Transverse colon (tissue), 4 donors: ENCODE results near the gene HAO1. TPM values are rescaled to one million over a fixed set of nuclear protein-coding genes. Genes with fewer than 3 reads are reported as not detected.
"Not testable (repeated sequence)": the region's sequence is repeated elsewhere in the genome, so short reads cannot be mapped to it uniquely, and the experiment has no call there.

ENCODE experiments used
- DNase-seq: peaks from one replicate; pipeline ENCODE4 v3.0.0-alpha.2; 2019
- H3K27ac ChIP-seq, 4 donors: fragments of 200-600 bp; sonication (generic); 2 replicates each; pipeline ENCODE4 v1.5.1; 2016 to 2018; ENCODE audit warnings: inconsistent platforms in 4 of 4
- H3K27me3 ChIP-seq: fragments of 200-600 bp; sonication (generic); 2 replicates; pipeline ENCODE4 v1.5.1; 2017; ENCODE audit warnings: inconsistent platforms
- H3K36me3 ChIP-seq, 4 donors: fragments of 200-600 bp; sonication (generic); 2 replicates each; pipeline ENCODE4 v1.5.1; 2017 to 2019; ENCODE audit warnings: inconsistent platforms in 4 of 4
- H3K4me1 ChIP-seq, 4 donors: fragments of 200-600 bp; sonication (generic); 2 replicates each; pipeline ENCODE4 v1.5.1; 2017 to 2020; ENCODE audit warnings: inconsistent platforms in 4 of 4
- H3K4me3 ChIP-seq, 4 donors: fragments of 200-600 bp; sonication (generic); 1 replicate in 1 of 4; 2 replicates in 3 of 4; pipeline versions ENCODE4 v1.5.1 to v1.6.1; 2017 to 2019; ENCODE audit warnings: inconsistent platforms in 4 of 4
- H3K9me3 ChIP-seq, 2 donors: fragments of 200-600 bp; sonication (generic); 2 replicates each; pipeline ENCODE4 v1.5.1; 2017 to 2019; ENCODE audit warnings: inconsistent platforms in 2 of 2
- CTCF ChIP-seq, 5 experiments: fragments of 200-600 bp in 3 of 5; fragments of 450-650 bp in 2 of 5; sonication (generic) in 3 of 5; IDR thresholded peaks; 1 replicate in 2 of 5; 2 replicates in 3 of 5; pipeline ENCODE4 v1.5.1; 2016 to 2017; ENCODE audit warnings: antibody characterized with exemption in 5 of 5, inconsistent platforms in 3 of 5, mild to moderate bottlenecking in 2 of 5, moderate library complexity in 1 of 5
- EP300 ChIP-seq: sonication (generic); formaldehyde crosslinking; IDR thresholded peaks from one replicate; pipeline ENCODE4 v1.6.1; 2017; ENCODE audit warnings: antibody characterized with exemption, low read depth
- POLR2A ChIP-seq: fragments of 450-650 bp; IDR thresholded peaks from one replicate; pipeline ENCODE4 v1.6.1; 2016; ENCODE audit warnings: antibody characterized with exemption, mild to moderate bottlenecking, moderate library complexity
- POLR2AphosphoS5 ChIP-seq, 3 donors: sonication (generic); formaldehyde crosslinking; IDR thresholded peaks; one replicate each; pipeline ENCODE4 v1.6.1; 2016; ENCODE audit warnings: antibody characterized with exemption in 3 of 3
- WGBS, 2 donors: methylation state at CpG; one replicate each; pipeline ENCODE4 v1.1.5; 2018; ENCODE audit warnings: low coverage in 1 of 2; 5-methylcytosine and 5-hydroxymethylcytosine counted together
- in situ Hi-C, 4 donors: fragments of 200-750 bp; cut with MboI; loops; one replicate each; pipeline versions ENCODE4 v1.15.0 to v1.15.1; 2017; ENCODE audit warnings: low sequenced_read_pairs in 3 of 4, low pct_ligation_motif_present in 1 of 4, low pct_unique_long_range_greater_than_20kb in 1 of 4
- intact Hi-C: fragments of 100-400 bp; cut with DNase I; formaldehyde crosslinking; loops from one replicate; pipeline ENCODE4 v1.15.1; 2023; ENCODE audit warnings: low total_unique reads
- total RNA-seq, 4 donors: library from RNA; depleted of rRNA; stranded (reverse); fragments of >200 nt; gene quantifications; one replicate each; pipeline ENCODE4 v1.1.0, GENCODE V29; 2016

Gene HAO1
- total RNA-seq, 4 donors from 2014 or later: not detected

- intact Hi-C loops: no loop called here
- in situ Hi-C loops: no loop called here
- no peaks in the 10 kb centered on the region for H3K9me3 ChIP-seq
- TF ChIP-seq POLR2A (no peak), POLR2AphosphoS5 (IDR thresholded peaks at IDR 0.05) (no peak), CTCF (IDR thresholded peaks at IDR 0.05) (no peak), EP300 (no peak)
- H3K4me3 ChIP-seq: no peak overlapping the region
- H3K27ac ChIP-seq: no peak overlapping the region
- H3K27me3 ChIP-seq: no peaks in the 10 kb centered on the region
- H3K36me3 ChIP-seq: no peaks in the 10 kb centered on the region
- DNase-seq: no peak
- peaks cover 0 to 4% (median 0%) of the 10 kb centered on the region in 4 donors for H3K4me1 ChIP-seq
Observed at GRCh38 chr20:7843613-7844012, 96.6 kb downstream of the HAO1 start.

GRCh38 chr20:7841971-7842310 is 98.3 kb downstream of the HAO1 start:
- TF ChIP-seq CTCF (IDR thresholded peaks at IDR 0.05) (no peak), EP300 (no peak)
- in situ Hi-C loops: no loop called here
- Histone ChIP-seq H3K27me3 (no peaks in the 10 kb centered on the region), H3K27ac (no peak overlapping the region), H3K4me1 (peaks cover 0 to 4% (median 0%) of the 10 kb centered on the region in 4 donors), H3K9me3 (no peaks in the 10 kb centered on the region), H3K36me3 (no peaks in the 10 kb centered on the region), H3K4me3 (no peak overlapping the region)
- no peak for DNase-seq
- WGBS, 2 donors: 59% methylated on average over 2 of the region's 2 CpGs; no CpG with 5 or more reads in 1 of the 2 donors
- intact Hi-C loops: no loop called here

DNA sequence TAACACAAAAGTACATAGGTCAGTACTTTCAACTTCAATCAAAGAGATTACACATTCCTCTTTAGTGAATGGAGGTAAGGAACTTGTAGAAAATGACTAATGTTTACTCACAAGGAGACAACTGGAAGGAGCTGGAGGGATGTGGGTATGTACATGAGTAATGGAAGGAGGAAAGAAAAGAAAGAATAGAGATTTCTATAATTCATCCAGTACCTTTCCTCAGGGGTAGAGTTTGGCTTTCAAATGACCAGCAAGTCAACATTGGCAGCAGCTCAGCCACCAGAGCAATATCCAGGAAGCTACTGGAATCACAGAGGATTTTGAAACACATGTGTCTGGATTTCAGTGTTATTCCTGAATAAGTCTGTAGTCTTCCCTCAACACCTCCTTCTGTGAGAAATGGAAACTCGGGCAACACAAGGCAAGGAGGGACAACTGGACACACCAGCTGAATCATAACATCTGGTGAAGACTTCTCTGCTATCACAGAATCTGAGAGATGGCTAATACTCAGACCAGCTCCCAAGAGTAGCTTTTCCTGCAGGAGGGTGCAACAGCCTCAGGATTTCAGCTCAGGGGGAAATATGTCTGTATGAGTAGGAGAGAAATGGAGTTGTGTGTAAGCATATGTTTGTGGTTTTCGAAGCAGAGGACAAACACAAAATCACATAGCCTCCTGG is 98.8 kb downstream of the HAO1 start:
- H3K4me1 ChIP-seq: peaks cover 0 to 4% (median 0%) of the 10 kb centered on the region in 4 donors
- in situ Hi-C loops: no loop called here
- no peaks in the 10 kb centered on the region for H3K9me3 ChIP-seq
- intact Hi-C loops: no loop called here
- H3K27me3 ChIP-seq: no peaks in the 10 kb centered on the region
- no peaks in the 10 kb centered on the region for H3K36me3 ChIP-seq
- DNase-seq: no peak
- 62 to 89% methylated on average over 1 to 2 of the region's 2 CpGs for WGBS, 2 donors
- H3K27ac ChIP-seq: no peak overlapping the region
- no peak overlapping the region for H3K4me3 ChIP-seq
- no peak for TF ChIP-seq EP300
- TF ChIP-seq POLR2A: no peak
- no peak for TF ChIP-seq POLR2AphosphoS5 (IDR thresholded peaks at IDR 0.05)
- no peak for TF ChIP-seq CTCF (IDR thresholded peaks at IDR 0.05)

- TF ChIP-seq POLR2AphosphoS5 (IDR thresholded peaks at IDR 0.05) (no peak), POLR2A (no peak), CTCF (IDR thresholded peaks at IDR 0.05) (no peak), EP300 (no peak)
- no peaks in the 10 kb centered on the region for H3K4me1 ChIP-seq
- no peaks in the 10 kb centered on the region for H3K36me3 ChIP-seq
- no peak overlapping the region for H3K27ac ChIP-seq
- in situ Hi-C loops (no loop called here), intact Hi-C loops (no loop called here)
- no peaks in the 10 kb centered on the region for H3K9me3 ChIP-seq
- H3K4me3 ChIP-seq: no peak overlapping the region
- H3K27me3 ChIP-seq: no peaks in the 10 kb centered on the region
- no peak for DNase-seq
Observed at GRCh38 chr20:7836076-7836475, 104.2 kb downstream of the HAO1 start.

DNA sequence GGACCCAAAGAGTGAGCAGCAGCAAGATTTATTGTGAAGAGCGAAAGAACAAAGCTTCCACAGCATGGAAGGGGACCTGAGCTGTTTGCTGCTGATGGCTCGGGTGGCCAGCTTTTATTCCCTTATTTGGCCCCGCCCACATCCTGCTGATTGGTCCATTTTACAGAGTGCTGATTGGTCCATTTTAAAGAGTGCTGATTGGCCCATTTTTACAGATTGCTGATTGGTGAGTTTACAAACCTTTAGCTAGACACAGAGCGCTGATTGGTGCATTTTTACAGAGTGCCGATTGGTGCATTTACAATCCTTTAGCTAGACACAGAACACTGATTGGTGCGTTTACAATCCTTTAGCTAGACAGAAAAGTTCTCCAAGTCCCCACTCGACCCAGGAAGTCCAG is 105.8 kb downstream of the HAO1 start:
- H3K4me1 ChIP-seq, intact Hi-C loops, in situ Hi-C loops, H3K4me3 ChIP-seq, H3K9me3 ChIP-seq, H3K36me3 ChIP-seq, H3K27me3 ChIP-seq, H3K27ac ChIP-seq, DNase-seq: not testable (repeated sequence)
- 65 to 77% methylated on average over 7 of the region's 7 CpGs for WGBS, 2 donors
